CD14-positive monocyte (primary cell): ENCODE results near the gene POLD3. TPM values are rescaled to one million over a fixed set of nuclear protein-coding genes. Genes with fewer than 3 reads are reported as not detected.

Experiments used
- DNase-seq, 3 donors: peaks; one replicate each; pipeline ENCODE4 v3.0.0-alpha.2; 2011 to 2022
- H2AFZ ChIP-seq: 2 replicates; pipeline ENCODE4 v1.6.0; 2012; ENCODE audit warnings: mild to moderate bottlenecking, low read depth, low read length, inconsistent platforms; ENCODE audit not compliant: insufficient read depth, poor library complexity, severe bottlenecking
- H3K27ac ChIP-seq, 2 donors: 1 replicate in 1 of 2; 2 replicates in 1 of 2; pipeline ENCODE4 v1.5.1; 2012 to 2013; ENCODE audit warnings: low read length in 2 of 2, control low read depth in 1 of 2, inconsistent platforms in 1 of 2, low read depth in 1 of 2, mild to moderate bottlenecking in 1 of 2
- H3K27me3 ChIP-seq, 2 donors: one replicate each; pipeline versions ENCODE4 v1.6.0 to v1.6.1; 2011 to 2013; ENCODE audit warnings: low read length in 2 of 2; ENCODE audit not compliant: control insufficient read depth in 2 of 2, insufficient read depth in 2 of 2
- H3K36me3 ChIP-seq, 2 donors: replicated peaks in 1 of 2; 1 replicate in 1 of 2; 2 replicates in 1 of 2; pipeline versions ENCODE4 v1.5.1 to v1.6.1; 2012 to 2013; ENCODE audit warnings: low read length in 2 of 2, control low read depth in 1 of 2, inconsistent platforms in 1 of 2, mild to moderate bottlenecking in 1 of 2; ENCODE audit not compliant: insufficient read depth in 2 of 2, control insufficient read depth in 1 of 2
- H3K4me1 ChIP-seq, 2 donors: 1 replicate in 1 of 2; 2 replicates in 1 of 2; pipeline versions ENCODE4 v1.5.1 to v1.6.1; 2012 to 2013; ENCODE audit warnings: low read length in 2 of 2, control low read depth in 1 of 2, inconsistent platforms in 1 of 2, mild to moderate bottlenecking in 1 of 2, moderate library complexity in 1 of 2; ENCODE audit not compliant: insufficient read depth in 2 of 2, control insufficient read depth in 1 of 2
- H3K4me2 ChIP-seq: replicated peaks from 2 replicates; pipeline ENCODE3; 2012; ENCODE audit warnings: low read length, moderate library complexity, mild to moderate bottlenecking; ENCODE audit not compliant: poor library complexity, severe bottlenecking; ENCODE audit errors: extremely low read depth
- H3K4me3 ChIP-seq, 3 experiments: fragments of 200-600 bp in 1 of 3; sonication (generic) in 1 of 3; replicated peaks in 1 of 3; 1 replicate in 2 of 3; 2 replicates in 1 of 3; pipeline ENCODE4 v1.5.1; 2011 to 2013; ENCODE audit warnings: low read length in 3 of 3, mild to moderate bottlenecking in 3 of 3, control low read depth in 2 of 3, low read depth in 2 of 3, inconsistent platforms in 1 of 3, moderate library complexity in 1 of 3
- H3K79me2 ChIP-seq: 2 replicates; pipeline ENCODE4 v1.6.0; 2012; ENCODE audit warnings: mild to moderate bottlenecking, control low read depth, inconsistent platforms, low read length, moderate library complexity; ENCODE audit not compliant: insufficient read depth
- H3K9ac ChIP-seq: 2 replicates; pipeline ENCODE4 v1.6.0; 2017; ENCODE audit warnings: low read length, mild to moderate bottlenecking; ENCODE audit not compliant: insufficient read depth, poor library complexity, severe bottlenecking
- H3K9me3 ChIP-seq, 2 donors: replicated peaks in 1 of 2; 1 replicate in 1 of 2; 2 replicates in 1 of 2; pipeline versions ENCODE4 v1.5.1 to v1.6.1; 2012 to 2013; ENCODE audit warnings: low read length in 2 of 2, control low read depth in 1 of 2; ENCODE audit not compliant: control insufficient read depth in 1 of 2, insufficient read depth in 1 of 2
- H4K20me1 ChIP-seq: 2 replicates; pipeline ENCODE4 v1.6.0; 2012; ENCODE audit warnings: mild to moderate bottlenecking, low read length, control low read depth, moderate library complexity; ENCODE audit not compliant: insufficient read depth
- H3K27ac Mint-ChIP-seq, 7 donors: one replicate each; pipeline ENCODE4 v1.8.0; 2020; ENCODE audit warnings: mild to moderate bottlenecking in 7 of 7, mixed read lengths in 7 of 7, moderate library complexity in 6 of 7, inconsistent platforms in 2 of 7
- H3K27me3 Mint-ChIP-seq, 3 donors: one replicate each; pipeline ENCODE4 v1.8.0; 2021 to 2022; ENCODE audit warnings: low read depth in 3 of 3, mild to moderate bottlenecking in 3 of 3, mixed read lengths in 3 of 3, moderate library complexity in 3 of 3, inconsistent platforms in 1 of 3
- H3K36me3 Mint-ChIP-seq, 2 donors: one replicate each; pipeline ENCODE4 v1.8.0; 2020; ENCODE audit warnings: mixed read lengths in 2 of 2, inconsistent platforms in 1 of 2, mild to moderate bottlenecking in 1 of 2
- H3K4me1 Mint-ChIP-seq: one replicate; pipeline ENCODE4 v1.8.0; 2020; ENCODE audit warnings: mild to moderate bottlenecking, mixed read lengths
- H3K4me3 Mint-ChIP-seq, 2 donors: one replicate each; pipeline ENCODE4 v1.8.0; 2020; ENCODE audit warnings: mild to moderate bottlenecking in 2 of 2, mixed read lengths in 2 of 2, moderate library complexity in 1 of 2
- H3K9me3 Mint-ChIP-seq, 7 donors: one replicate each; pipeline ENCODE4 v1.8.0; 2020 to 2022; ENCODE audit warnings: mixed read lengths in 7 of 7, mild to moderate bottlenecking in 6 of 7, moderate library complexity in 6 of 7, inconsistent platforms in 2 of 7
- CTCF ChIP-seq: fragments of 200-600 bp; IDR thresholded peaks from one replicate; pipeline ENCODE4 v1.8.0; 2022; ENCODE audit warnings: antibody characterized with exemption, mild to moderate bottlenecking
- WGBS: methylation state at CpG from one replicate; pipeline ENCODE4 v1.1.5; 2013; ENCODE audit warnings: missing lambda C conversion rate; ENCODE audit not compliant: insufficient coverage; 5-methylcytosine and 5-hydroxymethylcytosine counted together
- intact Hi-C, 2 donors: fragments of 100-400 bp; cut with micrococcal nuclease; formaldehyde crosslinking; loops; one replicate each; pipeline versions ENCODE4 v1.15.0 to v1.15.1; 2023
- polyA plus RNA-seq, 3 donors: library from polyadenylated mRNA; depleted of rRNA in 1 of 3; unstranded in 2 of 3; stranded (reverse) in 1 of 3; fragments of 300-500 nt in 2 of 3; fragments of >200 nt in 1 of 3; fragmentation: Illumina TruSeq in 2 of 3; gene quantifications; 1 replicate in 2 of 3; 2 replicates in 1 of 3; pipeline ENCODE4 v1.2.3, GENCODE V29; 2012 to 2021

The POLD3 gene
- polyA plus RNA-seq, 3 donors, result 11.3 to 29.9 (median 26.2) TPM

- H3K27ac Mint-ChIP-seq, result no peak overlapping the region
Observed at GRCh38 chr11:74644081-74644480, 51.7 kb downstream of the POLD3 start.

GRCh38 chr11:74646215-74646614 is 53.8 kb downstream of the POLD3 start:
- Mint-ChIP-seq H3K27ac (no peak overlapping the region), H3K4me1 (no peaks in the 10 kb centered on the region), H3K9me3 (no peaks in the 10 kb centered on the region), H3K36me3 (peaks cover 69 to 78% of the 10 kb centered on the region in 2 donors), H3K4me3 (no peak overlapping the region), H3K27me3 (no peaks in the 10 kb centered on the region)
- Histone ChIP-seq H4K20me1 (no peaks in the 10 kb centered on the region), H3K4me2 (no peak overlapping the region), H3K27me3 (no peaks in the 10 kb centered on the region), H3K27ac (no peak overlapping the region), H2AFZ (no peak overlapping the region), H3K4me1 (no peaks in the 10 kb centered on the region), H3K4me3 (no peak overlapping the region), H3K9me3 (no peaks in the 10 kb centered on the region), H3K9ac (no peak overlapping the region), H3K79me2 (no peaks in the 10 kb centered on the region), H3K36me3 (peaks cover 75 to 100% of the 10 kb centered on the region in 2 donors)
- TF ChIP-seq CTCF, result no peak
- no CpG with 5 or more reads among the region's 4 CpGs for WGBS
- intact Hi-C loops, result no loop called here
- DNase-seq, result no peak

More at GRCh38 chr11:74644081-74644480, 51.7 kb downstream of the POLD3 start:
- no peak for DNase-seq
- Histone ChIP-seq H4K20me1 (no peaks in the 10 kb centered on the region), H3K4me2 (no peak overlapping the region), H3K79me2 (no peaks in the 10 kb centered on the region), H3K9ac (no peak overlapping the region), H2AFZ (no peak overlapping the region), H3K9me3 (no peaks in the 10 kb centered on the region), H3K4me1 (no peaks in the 10 kb centered on the region), H3K27me3 (no peaks in the 10 kb centered on the region), H3K4me3 (no peak overlapping the region), H3K36me3 (peaks cover 79 to 100% of the 10 kb centered on the region in 2 donors), H3K27ac (no peak overlapping the region)
- peaks cover 73 to 81% of the 10 kb centered on the region in 2 donors for H3K36me3 Mint-ChIP-seq
- 92% methylated on average over 3 of the region's 4 CpGs for WGBS
- H3K9me3 Mint-ChIP-seq, result no peaks in the 10 kb centered on the region
- TF ChIP-seq CTCF, result no peak
- no peaks in the 10 kb centered on the region for H3K27me3 Mint-ChIP-seq
- no peak overlapping the region for H3K4me3 Mint-ChIP-seq
- no peaks in the 10 kb centered on the region for H3K4me1 Mint-ChIP-seq
- intact Hi-C loops, result no loop called here
